IPS-18a (cell line): ENCODE measurements around the gene TBC1D16.

Experiments used
- H3K27ac ChIP-seq: one replicate; pipeline ENCODE4 v1.5.1; 2013; ENCODE audit warnings: low read length
- H3K27me3 ChIP-seq: one replicate; pipeline ENCODE4 v1.6.1; 2013; ENCODE audit warnings: mild to moderate bottlenecking, low read length; ENCODE audit not compliant: control insufficient read depth, insufficient read depth
- H3K36me3 ChIP-seq: one replicate; pipeline ENCODE4 v1.6.1; 2013; ENCODE audit warnings: low read depth, low read length; ENCODE audit not compliant: control insufficient read depth
- H3K4me1 ChIP-seq: one replicate; pipeline ENCODE4 v1.6.1; 2013; ENCODE audit warnings: low read depth, low read length; ENCODE audit not compliant: control insufficient read depth
- H3K4me3 ChIP-seq: one replicate; pipeline ENCODE4 v1.5.1; 2013; ENCODE audit warnings: low read length
- H3K9ac ChIP-seq: one replicate; pipeline ENCODE4 v1.6.1; 2013; ENCODE audit warnings: mild to moderate bottlenecking, low read length, moderate library complexity
- H3K9me3 ChIP-seq: one replicate; pipeline ENCODE4 v1.6.1; 2013; ENCODE audit warnings: low read depth, low read length; ENCODE audit not compliant: control insufficient read depth

Gene TBC1D16

GRCh38 chr17:80006811-80007752 lies 28.6 kb downstream of the TBC1D16 start:
- H3K4me1 ChIP-seq = no peaks in the 10 kb centered on the region
- no peak overlapping the region for H3K27ac ChIP-seq
- H3K36me3 ChIP-seq = peaks cover 6% of the 10 kb centered on the region
- no peak overlapping the region for H3K9ac ChIP-seq
- H3K27me3 ChIP-seq = no peaks in the 10 kb centered on the region
- H3K4me3 ChIP-seq = no peak overlapping the region
- no peaks in the 10 kb centered on the region for H3K9me3 ChIP-seq

- Histone ChIP-seq H3K27ac (no peak overlapping the region), H3K36me3 (peaks cover 3% of the 10 kb centered on the region), H3K9me3 (no peaks in the 10 kb centered on the region), H3K27me3 (no peaks in the 10 kb centered on the region), H3K4me3 (peak overlapping the region; percentile 52), H3K9ac (no peak overlapping the region), H3K4me1 (no peaks in the 10 kb centered on the region)
These were observed 29.3 kb downstream of the TBC1D16 start for GRCh38 chr17:80006339-80006720.

GRCh38 chr17:80005360-80006338 lies 30.0 kb downstream of the TBC1D16 start:
- Histone ChIP-seq H3K4me3 (peak overlapping the region; percentile 52), H3K4me1 (no peaks in the 10 kb centered on the region), H3K27me3 (no peaks in the 10 kb centered on the region), H3K9me3 (no peaks in the 10 kb centered on the region), H3K9ac (no peak overlapping the region), H3K36me3 (peaks cover 3% of the 10 kb centered on the region), H3K27ac (no peak overlapping the region)

GRCh38 chr17:80003969-80004368 lies 31.7 kb downstream of the TBC1D16 start:
- no peak overlapping the region for H3K9ac ChIP-seq
- no peaks in the 10 kb centered on the region for H3K4me1 ChIP-seq
- H3K27me3 ChIP-seq = no peaks in the 10 kb centered on the region
- H3K9me3 ChIP-seq = no peaks in the 10 kb centered on the region
- no peaks in the 10 kb centered on the region for H3K36me3 ChIP-seq
- no peak overlapping the region for H3K27ac ChIP-seq
- H3K4me3 ChIP-seq = no peak overlapping the region

GRCh38 chr17:80002690-80003490 lies 32.8 kb downstream of the TBC1D16 start:
- H3K27ac ChIP-seq = no peak overlapping the region
- H3K4me3 ChIP-seq = no peak overlapping the region
- no peaks in the 10 kb centered on the region for H3K27me3 ChIP-seq
- no peaks in the 10 kb centered on the region for H3K36me3 ChIP-seq
- H3K4me1 ChIP-seq = no peaks in the 10 kb centered on the region
- H3K9me3 ChIP-seq = no peaks in the 10 kb centered on the region
- no peak overlapping the region for H3K9ac ChIP-seq

- Histone ChIP-seq H3K27me3 (no peaks in the 10 kb centered on the region), H3K9ac (no peak overlapping the region), H3K4me1 (no peaks in the 10 kb centered on the region), H3K36me3 (no peaks in the 10 kb centered on the region), H3K9me3 (no peaks in the 10 kb centered on the region), H3K27ac (no peak overlapping the region), H3K4me3 (no peak overlapping the region)
These were observed 33.5 kb downstream of the TBC1D16 start for GRCh38 chr17:80002070-80002641.

GRCh38 chr17:80000981-80001775 lies 34.5 kb downstream of the TBC1D16 start:
- H3K27ac ChIP-seq = no peak overlapping the region
- H3K9ac ChIP-seq = no peak overlapping the region
- no peaks in the 10 kb centered on the region for H3K4me1 ChIP-seq
- no peaks in the 10 kb centered on the region for H3K36me3 ChIP-seq
- no peak overlapping the region for H3K4me3 ChIP-seq
- H3K27me3 ChIP-seq = no peaks in the 10 kb centered on the region
- H3K9me3 ChIP-seq = no peaks in the 10 kb centered on the region

GRCh38 chr17:80000136-80000535 lies 35.5 kb downstream of the TBC1D16 start:
- Histone ChIP-seq H3K4me3 (no peak overlapping the region), H3K9ac (no peak overlapping the region), H3K27me3 (no peaks in the 10 kb centered on the region), H3K9me3 (no peaks in the 10 kb centered on the region), H3K4me1 (no peaks in the 10 kb centered on the region), H3K36me3 (no peaks in the 10 kb centered on the region), H3K27ac (no peak overlapping the region)

GRCh38 chr17:79997011-79997660 lies 38.5 kb downstream of the TBC1D16 start:
- Histone ChIP-seq H3K36me3 (no peaks in the 10 kb centered on the region), H3K4me1 (peaks cover 11% of the 10 kb centered on the region), H3K4me3 (no peak overlapping the region), H3K27ac (no peak overlapping the region), H3K9me3 (no peaks in the 10 kb centered on the region), H3K9ac (no peak overlapping the region), H3K27me3 (peaks cover 3% of the 10 kb centered on the region)

- Histone ChIP-seq H3K36me3 (no peaks in the 10 kb centered on the region), H3K27me3 (peaks cover 3% of the 10 kb centered on the region), H3K27ac (no peak overlapping the region), H3K4me1 (peaks cover 13% of the 10 kb centered on the region), H3K9me3 (no peaks in the 10 kb centered on the region), H3K4me3 (no peak overlapping the region), H3K9ac (no peak overlapping the region)
These were observed 39.4 kb downstream of the TBC1D16 start for GRCh38 chr17:79996291-79996690.
